Erythroblast (primary cell): Measurements from ENCODE around the gene XPO6.

Experiments used
- GATA1 ChIP-seq: IDR thresholded peaks from 2 replicates; pipeline ENCODE4 v1.6.1; 2011; ENCODE audit warnings: low read depth, mild to moderate bottlenecking, control low read depth, low read length, moderate library complexity
- POLR2A ChIP-seq: IDR thresholded peaks from 2 replicates; pipeline ENCODE4 v1.6.1; 2011; ENCODE audit warnings: mild to moderate bottlenecking, low read length

DNA sequence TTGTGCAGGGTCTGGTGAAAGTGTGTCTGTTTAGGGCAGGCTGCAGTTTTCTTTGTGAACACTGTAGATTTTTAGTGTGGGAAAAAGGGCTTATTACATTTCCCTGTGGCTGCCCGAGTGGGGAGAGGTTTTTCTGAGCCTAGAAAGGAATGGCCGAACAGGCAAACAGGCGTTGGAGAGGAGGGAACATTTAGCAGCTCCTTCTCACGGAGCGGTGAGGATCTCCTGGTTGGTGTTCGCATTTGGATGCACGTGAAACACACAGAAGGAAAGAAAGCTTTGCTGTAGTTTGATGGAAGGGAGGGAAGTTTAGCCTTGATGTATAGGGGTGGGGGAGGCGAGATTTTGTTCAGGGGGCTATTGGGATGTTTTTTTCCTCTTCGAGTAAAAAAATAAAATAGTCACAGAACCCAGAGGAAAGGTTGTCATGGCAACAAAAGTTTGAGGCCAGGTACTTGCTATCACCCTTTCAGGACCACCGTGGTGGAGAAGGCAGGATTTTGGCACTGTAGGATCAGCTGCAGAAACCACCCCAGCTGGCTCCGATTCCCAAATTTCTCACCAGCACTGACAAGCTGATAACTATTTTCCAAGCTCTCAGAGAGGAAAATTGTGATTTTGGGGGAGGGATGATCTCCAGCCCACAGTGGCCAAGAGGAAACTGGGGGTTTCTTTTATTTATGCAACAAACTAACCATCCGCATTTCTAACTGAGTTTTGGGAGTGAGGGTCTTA, 151.8 kb downstream of the XPO6 start:
- TF ChIP-seq POLR2A (no peak), GATA1 (no peak)
